UCSD-AML1 (cell line): Measurements from ENCODE around the gene TRAF3IP1.
"Not testable (repeated sequence)": the region's sequence is repeated elsewhere in the genome, so short reads cannot be mapped to it uniquely, and the experiment has no call there.

Experiments used
- DNase-seq: peaks from one replicate; lab custom pipeline; 2025; ENCODE audit not compliant: unreplicated experiment; lab: John Stamatoyannopoulos, UW

The TRAF3IP1 gene

GRCh38 chr2:238405217-238405555, 84.9 kb downstream of the TRAF3IP1 start:
- not testable (repeated sequence) for DNase-seq

GRCh38 chr2:238406221-238406997, 86.1 kb downstream of the TRAF3IP1 start:
- DNase-seq: no peak

- DNase-seq: no peak
Observed at GRCh38 chr2:238406998-238407285, 86.6 kb downstream of the TRAF3IP1 start.

GRCh38 chr2:238407566-238407965, 87.2 kb downstream of the TRAF3IP1 start:
- no peak for DNase-seq

- no peak for DNase-seq
Observed at GRCh38 chr2:238408615-238409340, 88.5 kb downstream of the TRAF3IP1 start.

- DNase-seq: no peak
Observed at GRCh38 chr2:238409341-238410199, 89.3 kb downstream of the TRAF3IP1 start.

GRCh38 chr2:238412067-238412767, 91.9 kb downstream of the TRAF3IP1 start:
- DNase-seq: no peak

- DNase-seq: no peak
Observed at GRCh38 chr2:238413368-238413767, 93.0 kb downstream of the TRAF3IP1 start.

GRCh38 chr2:238415036-238415764, 94.9 kb downstream of the TRAF3IP1 start:
- DNase-seq: no peak

GRCh38 chr2:238415893-238416292, 95.6 kb downstream of the TRAF3IP1 start:
- DNase-seq: no peak

GRCh38 chr2:238418196-238418998, 98.1 kb downstream of the TRAF3IP1 start:
- no peak for DNase-seq

- DNase-seq: no peak
Observed at GRCh38 chr2:238418999-238419546, 98.8 kb downstream of the TRAF3IP1 start.

- no peak for DNase-seq
Observed at GRCh38 chr2:238420442-238420841, 100.1 kb downstream of the TRAF3IP1 start.

GRCh38 chr2:238420878-238421694, 100.8 kb downstream of the TRAF3IP1 start:
- no peak for DNase-seq

GRCh38 chr2:238421695-238422035, 101.3 kb downstream of the TRAF3IP1 start:
- DNase-seq: no peak

GRCh38 chr2:238422285-238422684, 102.0 kb downstream of the TRAF3IP1 start:
- DNase-seq: no peak

GRCh38 chr2:238422940-238423339, 102.6 kb downstream of the TRAF3IP1 start:
- DNase-seq: no peak

GRCh38 chr2:238423561-238424312, 103.4 kb downstream of the TRAF3IP1 start:
- no peak for DNase-seq
